T-helper 2 cell treated with Interferon-gamma antibody and Interleukin-4, amounts not matched to agents 5 μg/mL and 100 μg/mL, for 36 hours (primary cell): ENCODE data around the gene HOXD9.

Source experiments
- DNase-seq: peaks from one replicate; pipeline ENCODE4 v3.0.0; 2021; ENCODE audit warnings: low spot score
- H3K27ac Mint-ChIP-seq: one replicate; pipeline ENCODE4 v1.8.0; 2021; ENCODE audit warnings: mild to moderate bottlenecking, mixed read lengths
- H3K27me3 Mint-ChIP-seq: one replicate; pipeline ENCODE4 v1.8.0; 2021; ENCODE audit warnings: low read depth, mixed read lengths
- H3K36me3 Mint-ChIP-seq: one replicate; pipeline ENCODE4 v1.8.0; 2021; ENCODE audit warnings: low read depth, mixed read lengths
- H3K4me1 Mint-ChIP-seq: one replicate; pipeline ENCODE4 v1.8.0; 2021; ENCODE audit warnings: low read depth, mixed read lengths
- H3K4me3 Mint-ChIP-seq: one replicate; pipeline ENCODE4 v1.8.0; 2022; ENCODE audit warnings: mild to moderate bottlenecking, moderate library complexity, mixed read lengths
- H3K9me3 Mint-ChIP-seq: one replicate; pipeline ENCODE4 v1.8.0; 2021; ENCODE audit warnings: mixed read lengths

Gene HOXD9

GRCh38 chr2:176117162-176117822 is 5.2 kb upstream of the HOXD9 start:
- Mint-ChIP-seq H3K9me3 (no peaks in the 10 kb centered on the region), H3K27ac (peak overlapping the region; percentile 21), H3K4me3 (no peak overlapping the region), H3K36me3 (peaks cover 3% of the 10 kb centered on the region), H3K4me1 (peaks cover 3% of the 10 kb centered on the region), H3K27me3 (peaks cover 87% of the 10 kb centered on the region)
- no peak for DNase-seq

DNA sequence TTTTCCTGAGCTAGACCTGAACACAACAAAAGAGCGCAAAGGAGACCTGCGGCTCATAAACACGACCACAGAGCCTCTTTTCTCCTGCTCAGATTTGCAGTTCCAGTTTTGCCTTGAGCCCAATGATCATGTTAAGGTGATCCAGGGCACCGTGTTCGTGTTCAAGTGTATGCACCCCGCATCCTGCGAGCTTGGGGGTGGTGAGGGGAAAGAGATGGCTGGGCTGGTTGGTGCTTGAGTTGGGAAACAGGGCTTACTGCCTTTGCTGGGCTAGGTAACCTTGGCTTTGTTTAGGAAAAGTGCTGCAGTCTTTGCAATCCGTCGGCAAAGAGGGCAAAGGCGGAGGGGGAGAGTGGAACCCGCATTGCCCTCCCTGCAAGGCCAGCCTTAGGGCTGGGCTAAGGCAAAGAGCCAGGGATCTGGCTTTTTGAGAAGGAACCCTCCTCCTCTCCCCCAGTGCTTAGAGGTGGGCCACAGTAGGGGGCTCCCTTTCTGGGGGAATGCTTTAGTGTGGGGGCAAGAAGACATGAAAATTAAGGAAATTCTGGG is 4.6 kb upstream of the HOXD9 start:
- peaks cover 3% of the 10 kb centered on the region for H3K36me3 Mint-ChIP-seq
- H3K4me3 Mint-ChIP-seq = no peak overlapping the region
- H3K27me3 Mint-ChIP-seq = peaks cover 84% of the 10 kb centered on the region
- DNase-seq = no peak
- H3K4me1 Mint-ChIP-seq = peaks cover 3% of the 10 kb centered on the region
- no peaks in the 10 kb centered on the region for H3K9me3 Mint-ChIP-seq
- no peak overlapping the region for H3K27ac Mint-ChIP-seq

DNA sequence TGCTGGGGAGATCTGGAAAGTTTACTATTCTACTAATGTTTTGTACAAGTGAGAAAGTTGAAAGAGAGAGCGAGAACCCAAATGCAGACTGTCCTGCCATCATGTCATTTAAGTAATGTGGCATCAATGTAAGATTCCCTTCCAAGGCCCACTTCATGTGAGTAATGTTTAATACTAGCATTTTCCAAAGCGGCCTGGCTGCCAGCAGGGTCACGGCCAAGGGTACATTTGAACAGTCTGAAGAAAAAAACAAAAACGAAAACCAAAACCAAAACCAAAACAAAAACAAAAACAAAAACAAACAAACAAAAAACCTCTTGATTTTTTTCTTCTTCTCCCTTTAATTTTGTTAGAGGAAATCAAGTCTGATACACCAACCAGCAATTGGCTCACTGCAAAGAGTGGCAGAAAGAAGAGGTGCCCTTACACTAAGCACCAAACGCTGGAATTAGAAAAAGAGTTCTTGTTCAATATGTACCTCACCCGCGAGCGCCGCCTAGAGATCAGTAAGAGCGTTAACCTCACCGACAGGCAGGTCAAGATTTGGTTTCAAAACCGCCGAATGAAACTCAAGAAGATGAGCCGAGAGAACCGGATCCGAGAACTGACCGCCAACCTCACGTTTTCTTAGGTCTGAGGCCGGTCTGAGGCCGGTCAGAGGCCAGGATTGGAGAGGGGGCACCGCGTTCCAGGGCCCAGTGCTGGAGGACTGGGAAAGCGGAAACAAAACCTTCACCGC is 3.7 kb upstream of the HOXD9 start:
- no peak overlapping the region for H3K27ac Mint-ChIP-seq
- H3K36me3 Mint-ChIP-seq = peaks cover 3% of the 10 kb centered on the region
- no peak overlapping the region for H3K4me3 Mint-ChIP-seq
- H3K4me1 Mint-ChIP-seq = peaks cover 3% of the 10 kb centered on the region
- H3K9me3 Mint-ChIP-seq = no peaks in the 10 kb centered on the region
- DNase-seq = no peak
- H3K27me3 Mint-ChIP-seq = peaks cover 82% of the 10 kb centered on the region

DNA sequence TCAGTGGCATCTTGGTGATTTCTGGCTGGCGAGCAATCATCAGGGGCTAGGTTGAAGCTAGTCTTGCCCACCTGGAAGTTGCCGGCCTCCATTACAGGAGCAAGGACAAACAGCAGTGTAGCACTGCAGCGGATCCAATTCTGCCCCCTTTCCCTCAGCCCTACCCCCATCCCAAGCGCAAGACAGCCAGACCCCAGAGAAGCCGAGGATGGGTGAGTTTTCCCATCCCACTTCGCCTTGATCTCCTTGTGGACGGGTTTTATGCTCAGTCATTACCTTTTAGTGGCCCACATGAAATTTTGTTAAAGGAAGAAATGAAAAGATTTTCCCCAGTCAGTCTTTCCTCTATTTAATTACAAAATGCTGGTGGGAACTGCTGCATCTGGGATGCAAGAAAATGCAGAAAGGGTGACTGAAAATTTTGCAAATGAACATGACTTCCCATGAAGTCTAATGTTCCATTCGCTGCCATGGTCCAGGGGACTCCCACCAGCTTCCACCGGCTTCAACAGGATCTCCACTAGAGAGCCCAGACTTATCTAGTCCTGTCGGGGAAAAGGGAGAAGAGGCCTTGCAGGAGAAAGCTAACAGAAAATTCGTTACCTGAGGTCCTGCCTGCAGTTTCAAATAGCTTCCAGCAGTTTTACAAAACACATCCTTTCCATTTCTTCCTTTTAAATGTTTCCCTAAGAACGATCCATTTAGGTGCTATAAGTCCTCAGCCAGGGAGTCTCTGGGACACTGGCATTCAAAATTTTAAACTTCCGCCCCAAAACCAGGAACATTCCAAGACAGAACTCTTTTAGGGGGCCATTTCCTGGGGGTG is 1.9 kb upstream of the HOXD9 start:
- no peak overlapping the region for H3K4me3 Mint-ChIP-seq
- peaks cover 84% of the 10 kb centered on the region for H3K27me3 Mint-ChIP-seq
- H3K27ac Mint-ChIP-seq = no peak overlapping the region
- H3K36me3 Mint-ChIP-seq = peaks cover 3% of the 10 kb centered on the region
- DNase-seq = no peak
- H3K9me3 Mint-ChIP-seq = no peaks in the 10 kb centered on the region
- H3K4me1 Mint-ChIP-seq = peaks cover 3% of the 10 kb centered on the region

GRCh38 chr2:176121190-176122051 is 1.1 kb upstream of the HOXD9 start:
- H3K4me3 Mint-ChIP-seq = no peak overlapping the region
- H3K36me3 Mint-ChIP-seq = peaks cover 3% of the 10 kb centered on the region

GRCh38 chr2:176122052-176122682 is 352 bp upstream of the HOXD9 start:
- H3K9me3 Mint-ChIP-seq = no peaks in the 10 kb centered on the region
- no peaks in the 10 kb centered on the region for H3K36me3 Mint-ChIP-seq
- peaks cover 3% of the 10 kb centered on the region for H3K4me1 Mint-ChIP-seq
- no peak overlapping the region for H3K4me3 Mint-ChIP-seq
- H3K27ac Mint-ChIP-seq = peak overlapping the region; percentile 41
- peaks cover 84% of the 10 kb centered on the region for H3K27me3 Mint-ChIP-seq
- DNase-seq = no peak

More at GRCh38 chr2:176121190-176122051, 1.1 kb upstream of the HOXD9 start:
- peaks cover 84% of the 10 kb centered on the region for H3K27me3 Mint-ChIP-seq
- no peaks in the 10 kb centered on the region for H3K9me3 Mint-ChIP-seq
- peak overlapping the region; percentile 57 for H3K27ac Mint-ChIP-seq
- no peak for DNase-seq
- peaks cover 3% of the 10 kb centered on the region for H3K4me1 Mint-ChIP-seq

- Mint-ChIP-seq H3K27ac (peak overlapping the region; percentile 76), H3K36me3 (no peaks in the 10 kb centered on the region), H3K9me3 (no peaks in the 10 kb centered on the region), H3K27me3 (peaks cover 85% of the 10 kb centered on the region), H3K4me1 (peaks cover 1% of the 10 kb centered on the region), H3K4me3 (peak overlapping the region; percentile 27)
- DNase-seq = no peak
Measured at GRCh38 chr2:176123411-176124109, 1.0 kb downstream of the HOXD9 start.

DNA sequence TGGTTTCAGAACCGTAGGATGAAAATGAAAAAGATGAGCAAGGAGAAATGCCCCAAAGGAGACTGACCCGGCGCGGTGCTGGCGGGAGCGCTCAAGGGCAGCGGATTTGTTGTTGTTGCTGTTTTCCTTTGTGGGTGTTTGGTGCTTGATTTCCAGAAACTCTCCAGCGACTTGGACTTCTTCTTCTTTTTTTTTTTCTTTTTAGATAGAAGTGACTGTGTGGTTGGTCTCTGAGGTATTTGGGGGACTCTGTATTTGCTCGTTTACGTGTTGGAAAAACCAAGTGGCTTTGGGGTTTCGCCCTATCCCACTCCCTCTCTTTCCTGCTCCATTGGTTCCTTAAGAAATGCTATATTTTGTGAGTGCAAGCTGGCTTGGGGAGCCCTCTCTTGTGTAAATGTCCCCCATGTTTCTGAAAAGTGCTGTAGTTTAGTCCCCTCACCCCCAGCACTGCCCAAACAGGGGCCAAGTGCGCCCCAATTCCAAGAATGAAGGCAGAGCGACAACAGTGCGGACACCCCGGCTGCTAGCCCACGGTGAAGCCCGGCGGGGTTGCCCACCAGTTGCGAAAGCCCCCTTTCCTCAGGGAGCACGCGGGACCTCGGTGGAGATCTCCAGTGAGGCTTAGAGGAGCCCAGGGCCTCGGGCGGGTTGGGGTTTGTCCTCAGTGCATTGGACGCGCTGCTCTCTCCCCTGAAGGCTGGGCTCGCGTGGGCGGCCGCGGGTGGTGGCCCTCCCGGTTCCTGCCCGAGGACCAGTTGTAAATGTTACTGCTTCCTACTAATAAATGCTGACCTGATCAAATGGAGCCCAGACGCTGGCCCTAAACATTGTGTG is 1.8 kb downstream of the HOXD9 start:
- Mint-ChIP-seq H3K27me3 (peaks cover 85% of the 10 kb centered on the region), H3K4me1 (no peaks in the 10 kb centered on the region), H3K27ac (peak overlapping the region; percentile 76), H3K36me3 (no peaks in the 10 kb centered on the region), H3K9me3 (no peaks in the 10 kb centered on the region), H3K4me3 (no peak overlapping the region)
- DNase-seq = no peak

GRCh38 chr2:176124947-176125771 is 2.6 kb downstream of the HOXD9 start:
- Mint-ChIP-seq H3K36me3 (no peaks in the 10 kb centered on the region), H3K27me3 (peaks cover 77% of the 10 kb centered on the region), H3K4me1 (no peaks in the 10 kb centered on the region), H3K27ac (peak overlapping the region; percentile 8), H3K4me3 (no peak overlapping the region), H3K9me3 (no peaks in the 10 kb centered on the region)
- no peak for DNase-seq

GRCh38 chr2:176125772-176126054 is 3.2 kb downstream of the HOXD9 start:
- no peak overlapping the region for H3K4me3 Mint-ChIP-seq
- no peaks in the 10 kb centered on the region for H3K36me3 Mint-ChIP-seq

DNA sequence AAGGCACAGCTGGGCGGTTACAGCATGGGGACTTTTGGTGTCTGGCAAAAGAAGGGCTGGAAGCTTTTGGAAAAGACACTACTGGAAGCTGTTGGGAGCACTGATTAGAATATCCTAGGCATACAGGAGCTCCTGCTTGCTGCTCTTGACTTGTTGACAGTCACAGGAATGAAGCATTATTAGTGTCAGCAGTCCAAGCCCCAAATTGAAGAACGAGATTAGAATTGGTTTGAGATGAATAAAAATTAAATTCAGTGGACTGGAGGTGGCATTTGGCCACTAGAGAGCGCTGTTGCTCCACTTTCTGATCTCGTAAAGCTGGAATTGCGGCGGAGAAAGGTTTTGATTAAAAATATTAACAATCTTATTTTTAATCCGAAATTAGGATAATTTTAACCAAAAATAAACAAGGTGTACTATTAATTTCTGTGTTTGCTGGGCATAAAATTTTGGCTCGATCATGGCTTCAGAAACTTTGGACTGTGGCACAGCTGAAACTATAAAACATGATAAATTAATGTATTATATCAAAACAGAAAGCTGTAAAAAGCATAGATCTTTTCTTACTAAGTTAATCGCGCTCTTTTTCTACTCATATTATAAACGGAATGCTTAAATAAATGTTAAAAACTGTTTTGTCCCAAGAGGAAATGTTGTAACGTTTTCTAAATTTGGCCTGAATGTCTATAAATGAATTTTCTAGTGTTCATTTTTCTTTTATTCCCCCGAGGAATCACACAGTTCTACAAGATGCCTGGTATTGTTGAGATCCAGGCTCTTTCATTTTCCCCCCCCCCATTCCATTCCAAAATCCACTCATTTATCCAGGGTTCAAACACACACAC is 4.6 kb downstream of the HOXD9 start:
- Mint-ChIP-seq H3K9me3 (no peaks in the 10 kb centered on the region), H3K27ac (peak overlapping the region; percentile 55), H3K4me3 (no peak overlapping the region), H3K4me1 (peaks cover 2% of the 10 kb centered on the region), H3K36me3 (no peaks in the 10 kb centered on the region), H3K27me3 (peaks cover 78% of the 10 kb centered on the region)
- DNase-seq = no peak

More at GRCh38 chr2:176125772-176126054, 3.2 kb downstream of the HOXD9 start:
- peaks cover 73% of the 10 kb centered on the region for H3K27me3 Mint-ChIP-seq
- H3K4me1 Mint-ChIP-seq = no peaks in the 10 kb centered on the region
- no peak for DNase-seq
- H3K27ac Mint-ChIP-seq = no peak overlapping the region
- no peaks in the 10 kb centered on the region for H3K9me3 Mint-ChIP-seq
